GM21381 (cell line): ENCODE data around the gene CA12.

Experiments used
- ATAC-seq: cut with Tn5 transposase; IDR thresholded peaks from one replicate; pipeline ENCODE4 v1.9.1; 2021; ENCODE audit warnings: mild to moderate bottlenecking, moderate library complexity; ENCODE audit not compliant: unreplicated experiment

The CA12 gene

DNA sequence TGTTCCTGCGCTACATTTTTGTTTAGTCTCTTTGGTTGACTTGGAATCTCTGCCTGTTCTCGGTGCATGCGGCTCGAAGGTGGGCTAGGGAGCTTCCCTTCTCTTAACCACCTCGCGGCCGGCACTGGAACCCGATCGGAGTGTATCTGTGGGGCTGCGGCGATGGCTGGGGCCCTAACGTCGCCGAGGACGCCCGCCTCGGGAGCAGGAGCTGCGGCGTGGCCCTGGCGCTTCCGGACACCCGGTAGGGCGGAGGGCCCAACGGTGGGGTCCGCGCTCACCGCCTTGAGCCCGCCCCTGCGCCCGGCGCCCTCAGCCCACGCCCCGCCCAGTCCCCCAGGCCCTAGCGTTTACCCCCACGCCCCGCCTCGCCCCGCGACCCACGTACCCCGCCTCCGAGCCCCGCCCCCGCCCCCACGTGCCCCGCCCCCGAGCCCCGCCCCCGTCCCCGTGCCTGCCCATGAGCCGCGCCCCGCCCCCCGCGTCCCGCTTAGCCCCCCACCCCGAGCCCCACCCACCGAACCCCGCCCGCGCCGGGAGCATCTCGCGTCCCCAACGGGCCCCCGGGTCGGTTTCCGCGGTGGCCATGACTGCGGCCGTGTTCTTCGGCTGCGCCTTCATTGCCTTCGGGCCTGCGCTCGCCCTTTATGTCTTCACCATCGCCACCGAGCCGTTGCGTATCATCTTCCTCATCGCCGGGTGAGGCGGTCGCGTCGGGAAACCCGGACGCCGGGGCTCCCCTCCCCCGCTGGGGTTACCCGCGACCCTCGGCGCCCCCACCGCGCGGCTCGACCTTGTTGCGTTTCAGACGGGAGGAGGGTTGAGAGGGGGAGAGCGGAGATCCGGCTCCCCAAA lies 104.4 kb downstream of the CA12 start, which contains the start of gene APH1B:
Gene APH1B, plus strand, starts transcription at position 568 of the 855 bp plus-strand sequence. Its CDS starts 19 bp downstream, at position 587.
- ATAC-seq = peak; percentile 68

DNA sequence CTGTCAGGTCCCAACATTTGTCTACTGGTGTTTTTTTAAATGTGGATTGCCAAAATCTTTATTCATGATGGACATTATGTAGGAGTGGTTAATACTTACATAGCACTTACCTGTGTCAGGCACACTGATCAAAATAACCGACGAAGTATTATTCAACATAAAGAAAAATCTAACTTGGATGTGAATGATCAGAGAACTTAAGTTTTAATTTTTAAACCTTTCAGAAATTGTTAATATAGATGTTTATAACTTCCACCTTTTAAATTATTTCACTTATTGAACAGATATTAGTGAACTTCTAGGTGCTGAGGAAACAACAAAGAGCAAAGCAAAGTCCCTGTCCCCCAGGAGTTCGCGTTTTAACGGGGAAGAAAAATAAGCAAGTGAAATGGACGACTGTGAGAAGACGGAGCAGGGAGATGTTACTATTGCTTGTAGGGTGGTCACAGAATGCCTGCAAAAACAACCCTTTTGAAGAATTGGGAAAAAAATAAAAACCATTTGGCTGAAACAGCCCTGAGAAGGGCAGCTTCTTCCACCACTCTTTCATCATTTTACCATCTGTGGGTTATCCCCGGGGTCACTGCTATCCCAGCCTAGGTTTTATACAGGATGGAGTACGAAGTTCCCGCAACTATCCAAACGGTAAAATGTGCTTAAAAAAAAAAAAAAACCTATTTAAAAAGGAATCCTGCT lies 105.2 kb downstream of the CA12 start:
- ATAC-seq = peak; percentile 20

DNA sequence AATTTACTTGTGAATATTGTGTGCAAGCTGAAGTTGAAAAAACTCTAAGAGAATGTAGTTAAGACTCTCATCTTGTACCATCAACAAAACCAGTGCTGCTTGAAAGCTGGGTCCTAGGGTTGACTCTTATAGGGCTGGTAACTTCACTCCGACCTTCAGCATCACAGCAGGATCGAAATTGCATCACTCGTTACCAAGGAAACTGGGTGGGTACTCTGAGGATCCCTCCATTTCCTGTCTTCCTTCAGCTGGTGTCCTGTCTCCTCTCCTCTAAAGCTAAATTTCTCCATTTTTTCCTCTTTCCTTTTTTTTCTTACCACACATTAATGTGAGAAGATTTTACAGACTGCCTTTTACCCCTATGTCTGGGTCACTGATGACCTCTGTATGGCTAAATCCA lies 107.2 kb downstream of the CA12 start:
- ATAC-seq = no peak
